HUES48 (cell line): Measurements from ENCODE around the gene CSHL1.

ENCODE experiments used
- H3K27ac ChIP-seq: one replicate; pipeline ENCODE4 v1.7.0; 2013; ENCODE audit warnings: low read depth, low read length, inconsistent platforms
- H3K27me3 ChIP-seq: 2 replicates; pipeline ENCODE4 v1.6.1; 2013; ENCODE audit warnings: mild to moderate bottlenecking, low read length; ENCODE audit not compliant: control insufficient read depth, insufficient read depth
- H3K36me3 ChIP-seq: 2 replicates; pipeline ENCODE4 v1.6.1; 2013; ENCODE audit warnings: low read length; ENCODE audit not compliant: control insufficient read depth, insufficient read depth
- H3K4me1 ChIP-seq: 2 replicates; pipeline ENCODE4 v1.6.1; 2013; ENCODE audit warnings: mild to moderate bottlenecking, low read length; ENCODE audit not compliant: control insufficient read depth, insufficient read depth
- H3K4me3 ChIP-seq: 2 replicates; pipeline ENCODE4 v1.5.1; 2013; ENCODE audit warnings: mild to moderate bottlenecking, low read depth, low read length
- H3K9ac ChIP-seq: 2 replicates; pipeline ENCODE4 v1.6.1; 2013; ENCODE audit warnings: mild to moderate bottlenecking, low read depth, low read length, moderate library complexity
- H3K9me3 ChIP-seq: 2 replicates; pipeline ENCODE4 v1.6.1; 2013; ENCODE audit warnings: low read length; ENCODE audit not compliant: control insufficient read depth, insufficient read depth

Gene CSHL1

DNA sequence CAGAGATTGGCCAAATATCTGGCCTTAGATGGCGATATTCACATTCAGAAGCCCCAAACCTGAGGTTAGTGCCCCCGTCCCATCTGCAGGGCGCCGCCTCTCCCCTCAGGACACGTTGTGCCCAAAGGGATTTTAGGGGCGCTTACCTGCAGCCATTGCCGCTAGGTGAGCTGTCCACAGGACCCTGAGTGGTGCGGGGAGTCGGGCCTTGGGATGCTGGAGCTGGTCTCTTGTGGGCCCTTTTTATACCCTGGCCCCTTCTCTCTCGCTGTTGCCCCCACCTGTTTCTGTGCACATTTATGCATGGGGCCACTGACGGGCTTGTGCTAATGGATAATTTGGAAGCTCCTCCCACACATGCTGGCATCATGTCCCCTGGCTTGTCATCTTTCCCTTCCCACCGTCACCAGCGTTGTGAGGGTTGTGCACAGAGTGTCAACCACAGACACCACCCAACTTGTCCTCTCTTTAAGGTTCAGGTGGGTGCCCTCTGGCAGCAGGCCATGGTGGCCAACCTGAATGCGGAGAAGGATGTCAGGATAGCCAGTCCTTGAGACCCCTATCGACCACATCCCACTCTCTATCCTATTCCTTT lies at the start of gene CSHL1:
Gene CSHL1 (minus strand): TSS at position 218 of the 595 bp plus-strand sequence. CDS start 62 bp downstream, at position 156.
- no peak within 1 kb of the TSS for H3K27ac ChIP-seq
- no peak within 1 kb of the TSS for H3K4me3 ChIP-seq
- no peaks in the 10 kb centered on the region for H3K9me3 ChIP-seq
- peaks cover 13% of the 10 kb centered on the region for H3K4me1 ChIP-seq
- no peaks in the 10 kb centered on the region for H3K27me3 ChIP-seq
- no peak within 1 kb of the TSS for H3K9ac ChIP-seq
- no peaks in the 10 kb centered on the region for H3K36me3 ChIP-seq

DNA sequence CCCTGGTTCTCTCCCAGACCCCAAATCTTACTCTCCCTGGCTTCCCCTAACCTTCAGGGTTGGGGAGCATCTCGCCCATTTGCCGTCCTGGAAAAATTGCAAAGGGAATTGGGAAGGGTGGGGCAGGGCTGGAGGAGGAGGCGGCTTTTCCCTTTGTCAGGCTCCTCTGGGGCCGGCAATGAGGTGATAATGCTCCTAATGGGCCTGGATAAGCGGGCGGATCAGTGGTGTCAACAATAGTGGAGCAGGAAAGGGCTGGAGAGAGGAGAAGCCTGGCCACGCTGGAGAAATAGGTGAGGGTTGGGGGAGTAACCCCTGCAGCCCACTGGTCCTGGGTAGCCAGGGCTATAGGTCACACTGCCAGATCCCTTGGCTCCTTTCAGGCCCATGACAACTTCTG lies 49.4 kb upstream of the CSHL1 start:
- H3K4me1 ChIP-seq: peaks cover 19% of the 10 kb centered on the region; the same call in 1 of the 2 replicates
- H3K4me3 ChIP-seq: peak overlapping the region; percentile 58
- H3K9me3 ChIP-seq: no peaks in the 10 kb centered on the region
- no peaks in the 10 kb centered on the region for H3K27me3 ChIP-seq
- H3K9ac ChIP-seq: no peak overlapping the region
- peaks cover 6% of the 10 kb centered on the region; the same call in 1 of the 2 replicates for H3K36me3 ChIP-seq
- H3K27ac ChIP-seq: no peak overlapping the region

- H3K4me3 ChIP-seq: peak overlapping the region; percentile 58; the same call in 1 of the 2 replicates
- H3K9ac ChIP-seq: no peak overlapping the region
- H3K36me3 ChIP-seq: peaks cover 6% of the 10 kb centered on the region; the same call in 1 of the 2 replicates
- no peak overlapping the region for H3K27ac ChIP-seq
- peaks cover 19% of the 10 kb centered on the region; the same call in 1 of the 2 replicates for H3K4me1 ChIP-seq
- H3K27me3 ChIP-seq: no peaks in the 10 kb centered on the region
- H3K9me3 ChIP-seq: no peaks in the 10 kb centered on the region
These were observed 48.9 kb upstream of the CSHL1 start for GRCh38 chr17:63960006-63960405.

- H3K27me3 ChIP-seq: no peaks in the 10 kb centered on the region
- H3K9ac ChIP-seq: no peak overlapping the region
- H3K4me1 ChIP-seq: peaks cover 13% of the 10 kb centered on the region; the same call in 1 of the 2 replicates
- H3K27ac ChIP-seq: no peak overlapping the region
- H3K9me3 ChIP-seq: no peaks in the 10 kb centered on the region
- peaks cover 6% of the 10 kb centered on the region; the same call in 1 of the 2 replicates for H3K36me3 ChIP-seq
- H3K4me3 ChIP-seq: no peak overlapping the region
These were observed 45.4 kb upstream of the CSHL1 start for GRCh38 chr17:63956296-63956920.

GRCh38 chr17:63955791-63956190 lies 44.7 kb upstream of the CSHL1 start:
- H3K27ac ChIP-seq: no peak overlapping the region
- no peaks in the 10 kb centered on the region for H3K9me3 ChIP-seq
- peaks cover 10% of the 10 kb centered on the region; the same call in 1 of the 2 replicates for H3K4me1 ChIP-seq
- H3K9ac ChIP-seq: no peak overlapping the region
- H3K27me3 ChIP-seq: no peaks in the 10 kb centered on the region
- no peak overlapping the region for H3K4me3 ChIP-seq
- peaks cover 6% of the 10 kb centered on the region; the same call in 1 of the 2 replicates for H3K36me3 ChIP-seq

DNA sequence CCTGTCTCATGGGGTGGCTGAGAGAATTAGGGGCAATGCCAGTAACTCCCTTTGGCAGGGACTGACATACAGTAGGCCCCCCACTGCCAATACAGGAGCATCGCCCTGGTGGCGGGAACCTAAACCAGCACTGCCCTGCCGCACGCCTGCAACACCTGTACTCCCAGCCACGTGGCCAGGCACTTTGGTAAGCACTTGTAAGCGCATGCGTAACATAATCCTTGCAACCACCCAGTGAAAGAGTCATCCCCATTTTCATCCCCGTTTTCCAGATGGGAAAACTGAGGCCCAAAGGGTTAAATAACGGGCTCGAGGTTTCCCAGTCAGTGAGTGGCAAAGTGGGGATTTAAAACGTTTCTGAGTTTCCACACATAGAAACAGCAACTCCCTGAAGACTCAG lies 44.2 kb upstream of the CSHL1 start:
- H3K27me3 ChIP-seq: no peaks in the 10 kb centered on the region
- no peaks in the 10 kb centered on the region for H3K9me3 ChIP-seq
- no peak overlapping the region for H3K9ac ChIP-seq
- peaks cover 6% of the 10 kb centered on the region; the same call in 1 of the 2 replicates for H3K36me3 ChIP-seq
- H3K27ac ChIP-seq: no peak overlapping the region
- H3K4me3 ChIP-seq: no peak overlapping the region
- peaks cover 4% of the 10 kb centered on the region; the same call in 1 of the 2 replicates for H3K4me1 ChIP-seq

GRCh38 chr17:63954402-63955063 lies 43.5 kb upstream of the CSHL1 start:
- Histone ChIP-seq H3K4me1 (no peaks in the 10 kb centered on the region), H3K27me3 (no peaks in the 10 kb centered on the region), H3K27ac (no peak overlapping the region), H3K36me3 (peaks cover 6% of the 10 kb centered on the region; the same call in 1 of the 2 replicates), H3K9ac (no peak overlapping the region), H3K4me3 (no peak overlapping the region), H3K9me3 (no peaks in the 10 kb centered on the region)

DNA sequence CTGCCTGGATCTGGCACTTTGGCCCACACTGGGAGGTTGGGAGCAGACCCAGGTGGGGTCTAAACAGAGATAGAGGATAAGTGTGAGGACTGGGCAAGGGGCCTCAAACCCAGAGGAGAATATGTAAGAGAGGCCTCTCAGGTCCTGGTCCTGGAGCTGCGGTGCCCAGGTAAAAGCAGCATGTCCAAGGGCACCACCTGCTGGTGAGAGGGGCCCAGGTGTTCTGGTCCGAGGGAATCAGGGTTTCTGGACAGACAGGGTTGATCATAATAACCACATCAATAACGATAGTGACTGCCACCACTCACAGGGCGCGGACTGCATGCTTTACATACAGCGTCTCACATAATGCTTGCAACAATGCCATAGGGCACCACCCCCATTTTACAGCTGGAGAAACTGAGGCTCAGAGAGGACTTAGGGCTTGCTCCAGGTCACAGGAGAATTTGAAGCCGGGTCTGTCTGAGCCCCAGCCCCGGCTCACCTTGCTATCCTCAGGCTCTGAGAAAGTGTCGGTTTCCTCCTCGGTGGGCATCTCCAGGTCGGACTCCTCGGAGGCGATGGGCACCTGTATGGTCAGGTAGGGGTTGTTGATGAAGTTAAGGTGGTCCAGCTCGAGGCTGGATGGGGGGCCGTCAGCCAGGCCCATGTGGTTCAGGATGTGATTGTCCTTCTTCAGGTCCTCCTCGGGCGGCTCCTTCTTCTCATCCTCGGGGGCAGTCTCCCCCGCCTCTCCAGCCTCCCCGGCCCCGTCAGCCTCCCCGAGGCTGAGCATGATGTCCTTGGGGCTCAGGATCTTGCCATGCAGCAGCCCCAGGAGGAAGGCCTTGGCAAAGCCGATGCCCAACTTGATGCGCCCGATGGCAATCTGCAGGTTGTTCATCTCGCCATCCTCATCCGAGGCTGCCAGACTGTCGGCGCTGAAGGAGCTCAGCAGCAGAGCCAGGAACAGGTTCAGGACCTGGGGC lies 40.2 kb upstream of the CSHL1 start:
- no peak overlapping the region for H3K27ac ChIP-seq
- H3K27me3 ChIP-seq: no peaks in the 10 kb centered on the region
- H3K9me3 ChIP-seq: no peaks in the 10 kb centered on the region
- no peak overlapping the region for H3K4me3 ChIP-seq
- H3K9ac ChIP-seq: no peak overlapping the region
- H3K4me1 ChIP-seq: no peaks in the 10 kb centered on the region
- H3K36me3 ChIP-seq: no peaks in the 10 kb centered on the region

- Histone ChIP-seq H3K9ac (no peak overlapping the region), H3K4me3 (no peak overlapping the region), H3K36me3 (no peaks in the 10 kb centered on the region), H3K27me3 (no peaks in the 10 kb centered on the region), H3K9me3 (no peaks in the 10 kb centered on the region), H3K27ac (no peak overlapping the region), H3K4me1 (no peaks in the 10 kb centered on the region)
These were observed 38.7 kb upstream of the CSHL1 start for GRCh38 chr17:63949576-63950250.

DNA sequence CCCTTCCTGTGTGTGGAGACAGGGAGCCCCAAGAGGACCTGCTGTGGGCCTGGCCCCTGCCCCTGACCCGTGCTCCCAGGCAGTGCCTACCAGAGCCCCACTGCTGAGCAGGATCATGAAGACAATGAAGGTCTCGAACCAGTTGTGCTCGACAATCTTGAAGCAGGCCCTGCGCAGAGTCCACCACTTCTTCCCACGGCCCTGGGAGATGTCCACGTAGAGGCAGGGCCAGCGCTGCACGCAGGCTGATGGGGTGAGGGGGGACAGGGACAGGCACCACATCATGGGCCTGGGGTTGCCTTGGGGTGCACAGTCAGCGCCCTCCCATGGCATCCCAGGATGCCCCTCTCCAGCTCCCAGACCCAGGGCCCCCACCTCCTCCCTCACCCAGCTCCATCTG lies 37.5 kb upstream of the CSHL1 start:
- Histone ChIP-seq H3K9me3 (no peaks in the 10 kb centered on the region), H3K4me1 (no peaks in the 10 kb centered on the region), H3K36me3 (no peaks in the 10 kb centered on the region), H3K27ac (no peak overlapping the region), H3K4me3 (no peak overlapping the region), H3K9ac (no peak overlapping the region), H3K27me3 (no peaks in the 10 kb centered on the region)
